D721Med (cell line): ENCODE data around the gene MPRIP.
"Not testable (repeated sequence)": the region's sequence is repeated elsewhere in the genome, so short reads cannot be mapped to it uniquely, and the experiment has no call there.

Experiments
- DNase-seq: peaks from one replicate; pipeline ENCODE4 v3.0.0; 2011; ENCODE audit warnings: low spot score; ENCODE audit not compliant: insufficient read length
- FAIRE-seq: peaks from 2 replicates; lab custom pipeline; 2011; peaks lifted over from hg19 to GRCh38; lab: Jason Lieb, UNC
- CTCF ChIP-seq: IDR thresholded peaks from 2 replicates; pipeline ENCODE4 v1.5.1; 2012; ENCODE audit warnings: mild to moderate bottlenecking, control low read depth; ENCODE audit not compliant: insufficient read depth; ENCODE audit errors: missing control alignments

Gene MPRIP

DNA sequence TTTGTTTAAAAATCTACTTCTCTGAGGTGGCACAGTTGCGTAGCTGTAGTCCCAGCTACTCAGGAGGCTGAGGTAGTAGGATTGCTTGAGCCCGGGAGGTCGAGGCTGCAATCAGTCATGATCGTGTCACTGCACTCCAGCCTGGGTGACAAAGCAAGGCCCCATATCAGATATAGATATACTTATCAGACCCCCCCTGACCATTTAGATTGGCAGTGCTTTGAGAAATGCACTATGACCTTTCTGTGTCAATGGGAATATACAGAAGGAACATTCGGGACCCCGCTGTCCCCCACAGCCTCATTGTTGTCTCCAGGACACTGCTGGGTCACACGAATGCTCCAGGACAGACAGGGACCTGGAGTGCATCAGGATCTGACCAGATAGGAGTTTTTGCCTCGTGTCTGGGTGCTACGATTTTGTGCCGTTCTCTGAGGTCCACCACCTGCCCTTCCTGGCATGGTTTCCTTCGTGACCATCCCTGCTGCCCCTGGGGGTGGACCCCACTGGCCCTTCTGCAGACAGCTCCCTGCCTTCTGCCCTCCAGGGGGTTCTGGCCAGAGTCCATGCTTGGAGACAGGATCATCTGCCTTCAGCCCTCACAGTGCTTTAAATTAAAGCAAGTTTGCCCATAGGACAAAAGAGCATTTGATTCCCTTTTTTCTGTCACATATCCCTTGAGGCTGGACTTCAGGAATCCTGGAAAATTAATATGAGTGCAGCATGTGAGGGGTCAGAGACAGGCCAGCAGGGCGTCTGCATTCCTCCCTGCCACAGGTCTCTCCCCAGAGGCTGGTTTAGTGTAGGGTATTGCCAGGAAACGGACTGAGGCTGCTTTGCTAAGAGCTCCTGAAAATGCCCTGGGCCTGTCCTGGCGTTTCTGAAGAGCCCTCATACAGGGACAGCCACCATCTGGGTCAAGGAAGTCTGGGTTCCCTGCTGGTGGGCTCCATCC is 144.6 kb downstream of the MPRIP start:
- no peak for DNase-seq
- FAIRE-seq = no peak
- no peak for TF ChIP-seq CTCF

DNA sequence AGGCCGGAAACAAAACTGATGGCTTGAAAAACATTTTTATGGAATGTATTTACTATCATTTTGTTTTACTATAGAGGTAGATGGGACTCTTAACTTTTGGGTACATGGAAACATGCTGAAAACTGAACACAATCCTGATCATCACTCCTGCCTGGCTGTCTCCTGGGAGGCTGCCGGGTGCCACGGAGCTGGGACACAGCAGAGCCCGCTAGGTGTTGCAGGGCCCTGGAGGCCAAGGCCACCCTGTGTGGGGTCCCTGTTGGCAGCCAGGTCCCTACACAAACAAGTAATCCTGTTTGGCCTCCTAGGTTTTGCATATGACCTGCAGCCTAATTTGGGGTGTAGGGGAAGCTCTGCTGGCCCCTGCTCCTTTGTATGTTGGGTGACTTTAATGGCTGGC is 146.3 kb downstream of the MPRIP start:
- DNase-seq (no peak), FAIRE-seq (no peak)
- no peak for TF ChIP-seq CTCF

- no peak for TF ChIP-seq CTCF
- no peak for DNase-seq
- no peak for FAIRE-seq
Observed at GRCh38 chr17:17189559-17189958, 147.3 kb downstream of the MPRIP start.

DNA sequence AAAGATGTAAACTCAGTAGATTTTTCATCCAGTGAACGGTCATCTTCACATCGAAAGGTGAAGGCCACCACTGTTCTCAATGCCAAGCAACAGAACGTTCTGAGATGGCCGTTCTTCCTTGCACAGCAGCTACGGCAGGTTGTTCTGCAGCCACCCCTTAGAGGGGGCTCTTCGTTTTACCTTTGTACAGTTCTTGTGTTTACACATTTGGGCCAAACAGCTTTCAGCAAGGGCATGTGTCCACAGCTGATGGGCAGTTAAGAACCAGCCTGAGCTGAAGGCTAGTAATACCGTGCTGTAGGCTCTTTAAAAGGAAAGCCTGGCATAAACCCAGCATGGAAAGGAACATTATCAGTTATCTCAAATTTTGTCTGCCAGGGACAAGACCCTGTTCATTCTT is 147.9 kb downstream of the MPRIP start:
- no peak for DNase-seq
- no peak for FAIRE-seq
- TF ChIP-seq CTCF = no peak

DNA sequence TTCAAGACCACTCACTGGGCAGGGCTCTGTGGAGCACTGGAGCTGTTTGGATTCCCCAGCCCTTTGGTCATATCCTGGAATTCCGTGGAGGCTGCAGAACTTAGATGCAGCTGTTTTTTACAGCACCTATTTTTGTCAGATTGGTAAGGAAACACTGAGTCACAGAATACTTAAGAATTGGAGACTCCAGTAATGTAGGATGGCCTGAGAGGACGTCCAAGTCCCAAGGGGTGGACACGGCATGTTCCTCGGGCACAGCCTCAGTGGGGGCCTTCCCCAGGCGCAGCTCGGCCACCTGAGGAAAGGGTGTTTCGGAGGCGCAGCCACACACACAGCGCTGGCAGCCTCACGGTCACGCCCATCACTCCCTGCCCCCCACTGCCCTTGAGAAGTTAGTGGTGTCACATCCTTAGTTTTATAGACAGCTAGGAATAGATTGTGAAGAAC is 149.1 kb downstream of the MPRIP start:
- no peak for DNase-seq
- no peak for TF ChIP-seq CTCF
- no peak for FAIRE-seq

- TF ChIP-seq CTCF = no peak
- no peak for DNase-seq
- FAIRE-seq = no peak
Observed at GRCh38 chr17:17191961-17192381, 149.7 kb downstream of the MPRIP start.

GRCh38 chr17:17195466-17195865 is 153.2 kb downstream of the MPRIP start:
- DNase-seq, FAIRE-seq: not testable (repeated sequence)
